GM23338 (cell line): ENCODE measurements around the gene EREG. TPM values are rescaled to one million over a fixed set of nuclear protein-coding genes. Genes with fewer than 3 reads are reported as not detected.

ENCODE experiments used
- ATAC-seq: fragments of 200-7000 bp; cut with Tn5 transposase; 3 replicates; pipeline ENCODE4 v1.9.1; 2020
- DNase-seq: peaks from one replicate; pipeline ENCODE4 v3.0.0-alpha.2; 2015; ENCODE audit warnings: low spot score
- H2AFZ ChIP-seq: fragments of 200-600 bp; sonication (generic); 2 replicates; pipeline ENCODE4 v1.8.0; 2016; ENCODE audit warnings: antibody characterized with exemption, mild to moderate bottlenecking, moderate library complexity
- H3F3A ChIP-seq: fragments of 200-600 bp; sonication (generic); replicated peaks from 2 replicates; pipeline ENCODE4 v1.8.0; 2017; ENCODE audit warnings: antibody characterized with exemption, mixed run types, low read depth
- H3K27ac ChIP-seq: fragments of 200-600 bp; sonication (generic); 2 replicates; pipeline ENCODE4 v1.6.1; 2016; ENCODE audit warnings: low read depth
- H3K27me3 ChIP-seq: fragments of 200-600 bp; sonication (generic); 2 replicates; pipeline ENCODE4 v1.8.0; 2016; ENCODE audit warnings: mild to moderate bottlenecking, mixed run types, moderate library complexity; ENCODE audit not compliant: insufficient read depth
- H3K36me3 ChIP-seq: fragments of 200-600 bp; sonication (generic); 2 replicates; pipeline ENCODE4 v1.8.0; 2016; ENCODE audit warnings: mild to moderate bottlenecking; ENCODE audit not compliant: insufficient read depth
- H3K4me1 ChIP-seq: fragments of 200-600 bp; sonication (generic); 2 replicates; pipeline ENCODE4 v1.8.0; 2016; ENCODE audit warnings: mild to moderate bottlenecking, moderate library complexity; ENCODE audit not compliant: insufficient read depth
- H3K4me2 ChIP-seq: fragments of 200-600 bp; sonication (generic); 2 replicates; pipeline ENCODE4 v1.7.1; 2017; ENCODE audit warnings: mixed run types
- H3K4me3 ChIP-seq: fragments of 200-600 bp; sonication (generic); 2 replicates; pipeline ENCODE4 v1.6.1; 2016; ENCODE audit warnings: mixed run types
- H3K79me2 ChIP-seq: fragments of 200-600 bp; sonication (generic); replicated peaks from 2 replicates; pipeline ENCODE4 v1.8.0; 2017; ENCODE audit warnings: mild to moderate bottlenecking; ENCODE audit not compliant: insufficient read depth
- H3K9me2 ChIP-seq: fragments of 200-600 bp; sonication (generic); 2 replicates; pipeline ENCODE4 v1.8.0; 2017; ENCODE audit not compliant: insufficient read depth
- H4K20me1 ChIP-seq: fragments of 200-600 bp; sonication (generic); replicated peaks from 2 replicates; pipeline ENCODE4 v1.8.0; 2017; ENCODE audit warnings: mild to moderate bottlenecking; ENCODE audit not compliant: insufficient read depth
- H3K27ac Mint-ChIP-seq: 2 replicates; pipeline ENCODE4 v1.8.0; 2020; ENCODE audit warnings: inconsistent platforms, mild to moderate bottlenecking, moderate library complexity, mixed read lengths
- H3K27me3 Mint-ChIP-seq: 3 replicates; pipeline ENCODE4 v1.8.0; 2022; ENCODE audit warnings: low read depth, mild to moderate bottlenecking, moderate library complexity, mixed read lengths, inconsistent platforms; ENCODE audit not compliant: insufficient read depth, poor library complexity
- H3K36me3 Mint-ChIP-seq: 3 replicates; pipeline ENCODE4 v1.8.0; 2021; ENCODE audit warnings: low read depth, mild to moderate bottlenecking, inconsistent platforms, moderate library complexity, mixed read lengths
- H3K4me1 Mint-ChIP-seq: 3 replicates; pipeline ENCODE4 v1.8.0; 2020; ENCODE audit warnings: mild to moderate bottlenecking, inconsistent platforms, mixed read lengths
- H3K4me3 Mint-ChIP-seq: 3 replicates; pipeline ENCODE4 v1.8.0; 2021; ENCODE audit warnings: moderate library complexity, mild to moderate bottlenecking, inconsistent platforms, mixed read lengths
- H3K9me3 Mint-ChIP-seq: 3 replicates; pipeline ENCODE4 v1.8.0; 2020; ENCODE audit warnings: moderate library complexity, mild to moderate bottlenecking, inconsistent platforms, mixed read lengths
- CREB1 ChIP-seq: fragments of 250-450 bp; sonication (Bioruptor Pico); IDR thresholded peaks from 2 replicates; pipeline ENCODE4 v1.5.0; 2020; ENCODE audit warnings: low read depth, mild to moderate bottlenecking, moderate library complexity
- EZH2phosphoT487 ChIP-seq: fragments of 200-600 bp; sonication (generic); IDR thresholded peaks from one replicate; pipeline ENCODE4 v1.8.1; 2018; ENCODE audit warnings: antibody characterized with exemption; ENCODE audit not compliant: unreplicated experiment
- JUNB ChIP-seq: IDR thresholded peaks from one replicate; pipeline ENCODE4 v1.6.1; 2016; ENCODE audit warnings: antibody characterized with exemption; ENCODE audit not compliant: unreplicated experiment
- POLR2AphosphoS5 ChIP-seq: IDR thresholded peaks from 2 replicates; pipeline ENCODE4 v1.6.1; 2016; ENCODE audit warnings: antibody characterized with exemption, low read depth
- STAT1 ChIP-seq: IDR thresholded peaks from one replicate; pipeline ENCODE4 v1.6.1; 2016; ENCODE audit warnings: antibody characterized with exemption; ENCODE audit not compliant: unreplicated experiment
- ZNF331 ChIP-seq: fragments of 250-450 bp; sonication (Bioruptor Pico); IDR thresholded peaks from 2 replicates; pipeline ENCODE4 v1.5.0; 2020; ENCODE audit warnings: low read depth, mild to moderate bottlenecking, moderate library complexity
- polyA plus RNA-seq: library from polyadenylated mRNA; unstranded; fragments of >200 nt; fragmentation: Nextera tagmentation; extraction: Ambion mirVana; gene quantifications from 2 replicates; pipeline ENCODE4 v1.2.1, GENCODE V29; 2016
- total RNA-seq: library from RNA; depleted of rRNA; stranded (reverse); fragments of >200 nt; shearing (Covaris generic); gene quantifications from 2 replicates; pipeline ENCODE4 v1.2.3, GENCODE V29; 2014
- TF ChIP-seq, protein P1 (sequence below): IDR thresholded peaks from one replicate; pipeline ENCODE4 v1.6.1; 2018; ENCODE audit warnings: antibody characterized with exemption; ENCODE audit not compliant: unreplicated experiment
- TF ChIP-seq, protein P2 (sequence below): fragments of 250-450 bp; sonication (Bioruptor Pico); IDR thresholded peaks from 2 replicates; pipeline ENCODE4 v1.5.0; 2020; ENCODE audit warnings: mild to moderate bottlenecking, moderate library complexity
- TF ChIP-seq, protein P3 (sequence below): IDR thresholded peaks from 2 replicates; pipeline ENCODE4 v1.6.1; 2016; ENCODE audit warnings: antibody characterized with exemption

Gene EREG
- total and polyA plus RNA-seq, 2 experiments from 2014 or later: not detected

DNA sequence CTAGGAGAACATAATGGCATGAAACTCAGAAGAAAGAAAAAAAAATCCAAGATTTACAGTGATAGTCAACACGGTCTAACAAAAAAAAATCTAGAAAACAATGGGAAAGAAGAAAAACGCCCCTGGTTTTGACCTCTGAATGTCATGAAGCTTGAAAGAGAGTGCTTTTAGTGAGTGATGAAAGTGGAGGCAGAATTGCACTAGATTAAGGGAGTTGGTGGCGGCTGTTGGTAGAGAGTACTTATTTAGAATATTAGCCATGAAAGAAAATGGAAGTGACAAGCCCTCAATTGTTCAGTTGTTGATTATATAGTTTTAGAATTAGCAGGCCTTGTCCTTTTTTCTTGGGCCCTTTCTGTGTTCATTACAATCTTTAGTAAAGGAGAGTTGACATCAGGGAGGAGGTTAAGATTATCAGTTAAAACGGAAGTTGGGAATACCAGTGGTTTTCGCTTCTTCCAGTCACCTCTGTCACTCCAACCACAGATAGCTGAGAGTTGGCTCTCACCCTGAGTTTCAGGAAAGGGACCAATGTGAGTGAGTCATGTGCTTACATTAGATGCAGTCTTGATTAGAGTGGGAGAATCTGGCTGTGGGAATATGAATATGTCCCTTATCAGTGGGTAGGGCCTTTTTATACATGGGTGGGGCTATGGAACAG is 29.7 kb downstream of the EREG start:
- H2AFZ ChIP-seq: peak overlapping the region; percentile 64
- no peaks in the 10 kb centered on the region for H3K4me1 ChIP-seq
- Mint-ChIP-seq H3K9me3 (no peaks in the 10 kb centered on the region), H3K4me1 (no peaks in the 10 kb centered on the region; the same call in 2 of the 3 replicates), H3K4me3 (no peak overlapping the region), H3K27ac (no peak overlapping the region), H3K27me3 (peaks cover 2% of the 10 kb centered on the region), H3K36me3 (no peaks in the 10 kb centered on the region; the same call in 2 of the 3 replicates)
- H3K79me2 ChIP-seq: no peaks in the 10 kb centered on the region
- H3K4me3 ChIP-seq: no peak overlapping the region
- H3K9me2 ChIP-seq: no peaks in the 10 kb centered on the region
- TF ChIP-seq STAT1: no peak
- H3K27me3 ChIP-seq: no peaks in the 10 kb centered on the region
- ATAC-seq (no peak), DNase-seq (no peak)
- no peaks in the 10 kb centered on the region for H4K20me1 ChIP-seq
- no peaks in the 10 kb centered on the region for H3F3A ChIP-seq
- no peak overlapping the region for H3K4me2 ChIP-seq
- no peak overlapping the region for H3K27ac ChIP-seq
- no peaks in the 10 kb centered on the region for H3K36me3 ChIP-seq

DNA sequence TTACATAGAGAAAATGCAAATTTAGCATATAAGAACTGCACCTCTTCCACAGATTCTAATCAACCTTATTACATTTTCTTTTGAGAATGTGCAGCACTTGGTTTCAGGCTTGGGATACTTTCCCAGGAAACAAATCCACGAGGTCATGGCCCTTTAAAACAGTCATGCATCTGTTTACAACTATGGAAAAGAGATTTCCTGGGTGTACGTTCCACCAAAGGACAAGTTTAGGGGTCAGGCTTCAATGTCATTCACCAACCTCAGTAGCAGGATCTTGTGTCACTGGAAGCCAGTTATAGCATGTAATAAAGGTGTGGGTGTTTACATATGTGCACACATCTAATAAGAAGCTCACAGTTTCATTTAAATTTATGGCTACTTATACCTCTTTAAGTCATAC is 30.7 kb downstream of the EREG start:
- Histone ChIP-seq H2AFZ (peak overlapping the region; percentile 39; the same call in 1 of the 2 replicates), H3K9me2 (no peaks in the 10 kb centered on the region), H3K4me1 (no peaks in the 10 kb centered on the region), H3F3A (no peaks in the 10 kb centered on the region), H3K27ac (no peak overlapping the region), H4K20me1 (no peaks in the 10 kb centered on the region), H3K4me2 (no peak overlapping the region), H3K4me3 (no peak overlapping the region), H3K27me3 (no peaks in the 10 kb centered on the region), H3K36me3 (no peaks in the 10 kb centered on the region), H3K79me2 (no peaks in the 10 kb centered on the region)
- Mint-ChIP-seq H3K27ac (no peak overlapping the region), H3K4me1 (no peaks in the 10 kb centered on the region; the same call in 2 of the 3 replicates), H3K9me3 (peaks cover 5% of the 10 kb centered on the region; the same call in 2 of the 3 replicates), H3K27me3 (peaks cover 2% of the 10 kb centered on the region), H3K36me3 (no peaks in the 10 kb centered on the region; the same call in 2 of the 3 replicates), H3K4me3 (no peak overlapping the region)
- ATAC-seq (no peak), DNase-seq (no peak)
- TF ChIP-seq, protein P1, sequence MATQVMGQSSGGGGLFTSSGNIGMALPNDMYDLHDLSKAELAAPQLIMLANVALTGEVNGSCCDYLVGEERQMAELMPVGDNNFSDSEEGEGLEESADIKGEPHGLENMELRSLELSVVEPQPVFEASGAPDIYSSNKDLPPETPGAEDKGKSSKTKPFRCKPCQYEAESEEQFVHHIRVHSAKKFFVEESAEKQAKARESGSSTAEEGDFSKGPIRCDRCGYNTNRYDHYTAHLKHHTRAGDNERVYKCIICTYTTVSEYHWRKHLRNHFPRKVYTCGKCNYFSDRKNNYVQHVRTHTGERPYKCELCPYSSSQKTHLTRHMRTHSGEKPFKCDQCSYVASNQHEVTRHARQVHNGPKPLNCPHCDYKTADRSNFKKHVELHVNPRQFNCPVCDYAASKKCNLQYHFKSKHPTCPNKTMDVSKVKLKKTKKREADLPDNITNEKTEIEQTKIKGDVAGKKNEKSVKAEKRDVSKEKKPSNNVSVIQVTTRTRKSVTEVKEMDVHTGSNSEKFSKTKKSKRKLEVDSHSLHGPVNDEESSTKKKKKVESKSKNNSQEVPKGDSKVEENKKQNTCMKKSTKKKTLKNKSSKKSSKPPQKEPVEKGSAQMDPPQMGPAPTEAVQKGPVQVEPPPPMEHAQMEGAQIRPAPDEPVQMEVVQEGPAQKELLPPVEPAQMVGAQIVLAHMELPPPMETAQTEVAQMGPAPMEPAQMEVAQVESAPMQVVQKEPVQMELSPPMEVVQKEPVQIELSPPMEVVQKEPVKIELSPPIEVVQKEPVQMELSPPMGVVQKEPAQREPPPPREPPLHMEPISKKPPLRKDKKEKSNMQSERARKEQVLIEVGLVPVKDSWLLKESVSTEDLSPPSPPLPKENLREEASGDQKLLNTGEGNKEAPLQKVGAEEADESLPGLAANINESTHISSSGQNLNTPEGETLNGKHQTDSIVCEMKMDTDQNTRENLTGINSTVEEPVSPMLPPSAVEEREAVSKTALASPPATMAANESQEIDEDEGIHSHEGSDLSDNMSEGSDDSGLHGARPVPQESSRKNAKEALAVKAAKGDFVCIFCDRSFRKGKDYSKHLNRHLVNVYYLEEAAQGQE: no peak
- TF ChIP-seq EZH2phosphoT487: no peak
- no peak for TF ChIP-seq ZNF331 (CRISPR knock-in tag)
- TF ChIP-seq CREB1 (CRISPR knock-in tag): no peak
- no peak for TF ChIP-seq JUNB
- no peak for TF ChIP-seq POLR2AphosphoS5
- TF ChIP-seq, protein P2, sequence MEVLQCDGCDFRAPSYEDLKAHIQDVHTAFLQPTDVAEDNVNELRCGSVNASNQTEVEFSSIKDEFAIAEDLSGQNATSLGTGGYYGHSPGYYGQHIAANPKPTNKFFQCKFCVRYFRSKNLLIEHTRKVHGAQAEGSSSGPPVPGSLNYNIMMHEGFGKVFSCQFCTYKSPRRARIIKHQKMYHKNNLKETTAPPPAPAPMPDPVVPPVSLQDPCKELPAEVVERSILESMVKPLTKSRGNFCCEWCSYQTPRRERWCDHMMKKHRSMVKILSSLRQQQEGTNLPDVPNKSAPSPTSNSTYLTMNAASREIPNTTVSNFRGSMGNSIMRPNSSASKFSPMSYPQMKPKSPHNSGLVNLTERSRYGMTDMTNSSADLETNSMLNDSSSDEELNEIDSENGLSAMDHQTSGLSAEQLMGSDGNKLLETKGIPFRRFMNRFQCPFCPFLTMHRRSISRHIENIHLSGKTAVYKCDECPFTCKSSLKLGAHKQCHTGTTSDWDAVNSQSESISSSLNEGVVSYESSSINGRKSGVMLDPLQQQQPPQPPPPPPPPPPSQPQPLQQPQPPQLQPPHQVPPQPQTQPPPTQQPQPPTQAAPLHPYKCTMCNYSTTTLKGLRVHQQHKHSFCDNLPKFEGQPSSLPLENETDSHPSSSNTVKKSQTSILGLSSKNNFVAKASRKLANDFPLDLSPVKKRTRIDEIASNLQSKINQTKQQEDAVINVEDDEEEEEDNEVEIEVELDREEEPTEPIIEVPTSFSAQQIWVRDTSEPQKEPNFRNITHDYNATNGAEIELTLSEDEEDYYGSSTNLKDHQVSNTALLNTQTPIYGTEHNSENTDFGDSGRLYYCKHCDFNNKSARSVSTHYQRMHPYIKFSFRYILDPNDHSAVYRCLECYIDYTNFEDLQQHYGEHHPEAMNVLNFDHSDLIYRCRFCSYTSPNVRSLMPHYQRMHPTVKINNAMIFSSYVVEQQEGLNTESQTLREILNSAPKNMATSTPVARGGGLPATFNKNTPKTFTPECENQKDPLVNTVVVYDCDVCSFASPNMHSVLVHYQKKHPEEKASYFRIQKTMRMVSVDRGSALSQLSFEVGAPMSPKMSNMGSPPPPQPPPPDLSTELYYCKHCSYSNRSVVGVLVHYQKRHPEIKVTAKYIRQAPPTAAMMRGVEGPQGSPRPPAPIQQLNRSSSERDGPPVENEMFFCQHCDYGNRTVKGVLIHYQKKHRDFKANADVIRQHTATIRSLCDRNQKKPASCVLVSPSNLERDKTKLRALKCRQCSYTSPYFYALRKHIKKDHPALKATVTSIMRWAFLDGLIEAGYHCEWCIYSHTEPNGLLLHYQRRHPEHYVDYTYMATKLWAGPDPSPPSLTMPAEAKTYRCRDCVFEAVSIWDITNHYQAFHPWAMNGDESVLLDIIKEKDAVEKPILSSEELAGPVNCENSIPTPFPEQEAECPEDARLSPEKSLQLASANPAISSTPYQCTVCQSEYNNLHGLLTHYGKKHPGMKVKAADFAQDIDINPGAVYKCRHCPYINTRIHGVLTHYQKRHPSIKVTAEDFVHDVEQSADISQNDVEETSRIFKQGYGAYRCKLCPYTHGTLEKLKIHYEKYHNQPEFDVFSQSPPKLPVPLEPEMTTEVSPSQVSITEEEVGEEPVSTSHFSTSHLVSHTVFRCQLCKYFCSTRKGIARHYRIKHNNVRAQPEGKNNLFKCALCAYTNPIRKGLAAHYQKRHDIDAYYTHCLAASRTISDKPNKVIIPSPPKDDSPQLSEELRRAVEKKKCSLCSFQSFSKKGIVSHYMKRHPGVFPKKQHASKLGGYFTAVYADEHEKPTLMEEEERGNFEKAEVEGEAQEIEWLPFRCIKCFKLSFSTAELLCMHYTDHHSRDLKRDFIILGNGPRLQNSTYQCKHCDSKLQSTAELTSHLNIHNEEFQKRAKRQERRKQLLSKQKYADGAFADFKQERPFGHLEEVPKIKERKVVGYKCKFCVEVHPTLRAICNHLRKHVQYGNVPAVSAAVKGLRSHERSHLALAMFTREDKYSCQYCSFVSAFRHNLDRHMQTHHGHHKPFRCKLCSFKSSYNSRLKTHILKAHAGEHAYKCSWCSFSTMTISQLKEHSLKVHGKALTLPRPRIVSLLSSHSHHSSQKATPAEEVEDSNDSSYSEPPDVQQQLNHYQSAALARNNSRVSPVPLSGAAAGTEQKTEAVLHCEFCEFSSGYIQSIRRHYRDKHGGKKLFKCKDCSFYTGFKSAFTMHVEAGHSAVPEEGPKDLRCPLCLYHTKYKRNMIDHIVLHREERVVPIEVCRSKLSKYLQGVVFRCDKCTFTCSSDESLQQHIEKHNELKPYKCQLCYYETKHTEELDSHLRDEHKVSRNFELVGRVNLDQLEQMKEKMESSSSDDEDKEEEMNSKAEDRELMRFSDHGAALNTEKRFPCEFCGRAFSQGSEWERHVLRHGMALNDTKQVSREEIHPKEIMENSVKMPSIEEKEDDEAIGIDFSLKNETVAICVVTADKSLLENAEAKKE (CRISPR knock-in tag): no peak
- TF ChIP-seq, protein P3, sequence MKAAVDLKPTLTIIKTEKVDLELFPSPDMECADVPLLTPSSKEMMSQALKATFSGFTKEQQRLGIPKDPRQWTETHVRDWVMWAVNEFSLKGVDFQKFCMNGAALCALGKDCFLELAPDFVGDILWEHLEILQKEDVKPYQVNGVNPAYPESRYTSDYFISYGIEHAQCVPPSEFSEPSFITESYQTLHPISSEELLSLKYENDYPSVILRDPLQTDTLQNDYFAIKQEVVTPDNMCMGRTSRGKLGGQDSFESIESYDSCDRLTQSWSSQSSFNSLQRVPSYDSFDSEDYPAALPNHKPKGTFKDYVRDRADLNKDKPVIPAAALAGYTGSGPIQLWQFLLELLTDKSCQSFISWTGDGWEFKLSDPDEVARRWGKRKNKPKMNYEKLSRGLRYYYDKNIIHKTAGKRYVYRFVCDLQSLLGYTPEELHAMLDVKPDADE: no peak
